Rectal smooth muscle tissue (tissue), 1 donor: ENCODE data around the gene ZNF783.

Experiments
- H3K27ac ChIP-seq: one replicate; pipeline ENCODE4 v1.7.0; 2013; ENCODE audit warnings: low read depth, low read length, inconsistent platforms
- H3K27me3 ChIP-seq: one replicate; pipeline ENCODE4 v1.7.0; 2013; ENCODE audit warnings: low read length; ENCODE audit not compliant: control insufficient read depth, insufficient read depth
- H3K36me3 ChIP-seq: one replicate; pipeline ENCODE4 v1.7.0; 2013; ENCODE audit warnings: low read length; ENCODE audit not compliant: control insufficient read depth, insufficient read depth
- H3K4me1 ChIP-seq: one replicate; pipeline ENCODE4 v1.7.0; 2013; ENCODE audit warnings: low read length; ENCODE audit not compliant: control insufficient read depth, insufficient read depth
- H3K4me3 ChIP-seq: one replicate; pipeline ENCODE4 v1.7.0; 2013; ENCODE audit warnings: low read length
- H3K9ac ChIP-seq: one replicate; pipeline ENCODE4 v1.7.0; 2013; ENCODE audit warnings: low read length

ZNF783 gene

DNA sequence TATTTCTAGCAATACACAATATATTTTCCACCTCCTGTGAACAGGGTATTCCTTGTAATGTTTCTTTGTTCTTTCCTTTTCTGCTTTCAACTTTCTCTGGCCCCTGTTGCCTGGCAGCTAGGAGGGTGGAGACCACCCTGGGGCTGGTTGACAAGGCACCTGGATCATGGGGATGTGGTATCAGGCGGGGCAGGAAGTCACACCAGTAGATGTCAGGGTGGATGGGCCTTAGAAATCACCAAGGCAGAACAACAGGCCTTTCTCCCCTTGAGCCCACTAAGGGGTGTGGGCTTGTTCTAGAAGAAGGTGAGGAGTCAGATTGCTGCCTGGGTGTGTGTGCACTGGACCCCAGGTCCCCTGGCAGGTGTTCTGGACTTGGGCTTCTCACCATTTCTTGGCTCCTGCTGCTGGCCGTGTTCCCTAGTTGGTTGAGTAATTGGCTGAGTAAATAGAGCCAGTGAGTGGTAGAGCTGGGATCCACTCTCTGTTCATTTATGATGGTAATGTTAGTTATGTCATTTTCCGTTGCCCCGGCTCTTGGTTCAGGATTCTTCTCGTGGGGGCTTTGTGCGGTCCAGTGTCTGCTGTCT, 24.9 kb downstream of the ZNF783 start:
- H3K36me3 ChIP-seq = no peaks in the 10 kb centered on the region
- no peak overlapping the region for H3K9ac ChIP-seq

GRCh38 chr7:149287622-149288021, 25.6 kb downstream of the ZNF783 start:
- H3K36me3 ChIP-seq = no peaks in the 10 kb centered on the region
- H3K4me1 ChIP-seq = peaks cover 2% of the 10 kb centered on the region
- H3K4me3 ChIP-seq = no peak overlapping the region
- H3K27ac ChIP-seq = no peak overlapping the region
- H3K9ac ChIP-seq = no peak overlapping the region
- H3K27me3 ChIP-seq = no peaks in the 10 kb centered on the region

More for the DNA sequence above, 24.9 kb downstream of the ZNF783 start:
- Histone ChIP-seq H3K27ac (no peak overlapping the region), H3K4me1 (peaks cover 2% of the 10 kb centered on the region), H3K4me3 (no peak overlapping the region), H3K27me3 (no peaks in the 10 kb centered on the region)

DNA sequence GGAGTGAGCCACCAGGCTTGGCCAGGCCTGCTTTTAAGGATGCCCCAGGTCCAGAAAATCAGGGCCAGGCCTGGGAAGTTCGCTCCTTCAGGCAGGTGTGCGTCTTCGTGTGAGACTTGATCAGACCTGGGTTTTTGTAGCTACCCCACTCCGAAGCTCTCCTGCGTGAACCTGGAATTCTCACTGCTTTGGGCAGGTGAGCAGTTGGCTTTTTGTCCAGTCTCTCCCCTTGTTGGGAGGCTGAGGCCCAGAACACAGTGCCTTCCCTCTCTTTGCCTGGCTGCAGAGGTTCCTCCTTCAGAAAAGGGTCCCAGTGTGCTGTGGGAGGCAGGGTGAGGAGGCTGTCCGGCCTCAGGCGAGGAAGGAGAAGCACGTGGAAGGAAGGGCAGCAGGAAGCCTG, 27.3 kb downstream of the ZNF783 start:
- Histone ChIP-seq H3K4me3 (no peak overlapping the region), H3K27me3 (no peaks in the 10 kb centered on the region), H3K4me1 (peaks cover 2% of the 10 kb centered on the region), H3K27ac (no peak overlapping the region), H3K36me3 (no peaks in the 10 kb centered on the region), H3K9ac (no peak overlapping the region)

DNA sequence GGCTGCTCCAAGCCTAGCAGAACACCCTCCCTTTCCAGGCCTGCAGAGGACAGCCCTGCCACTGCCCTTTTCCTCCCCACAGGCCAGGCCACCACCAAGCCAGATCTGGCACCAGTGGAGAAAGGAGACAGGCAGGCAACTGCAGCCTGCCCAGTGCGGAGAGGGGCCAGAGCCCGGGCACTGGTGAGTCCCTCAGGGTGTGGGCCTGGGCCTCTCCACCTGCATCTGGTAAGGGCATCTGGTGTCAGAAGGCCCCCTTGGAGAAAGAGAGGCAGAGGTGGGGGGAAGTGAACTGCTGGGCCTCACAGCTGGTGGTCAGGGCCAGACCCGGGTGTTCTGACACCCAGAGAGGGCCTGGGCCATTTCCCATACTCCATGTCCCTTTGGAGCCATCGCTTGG, 27.9 kb downstream of the ZNF783 start:
- Histone ChIP-seq H3K9ac (no peak overlapping the region), H3K36me3 (no peaks in the 10 kb centered on the region), H3K4me1 (peaks cover 2% of the 10 kb centered on the region), H3K4me3 (no peak overlapping the region), H3K27me3 (no peaks in the 10 kb centered on the region), H3K27ac (no peak overlapping the region)

DNA sequence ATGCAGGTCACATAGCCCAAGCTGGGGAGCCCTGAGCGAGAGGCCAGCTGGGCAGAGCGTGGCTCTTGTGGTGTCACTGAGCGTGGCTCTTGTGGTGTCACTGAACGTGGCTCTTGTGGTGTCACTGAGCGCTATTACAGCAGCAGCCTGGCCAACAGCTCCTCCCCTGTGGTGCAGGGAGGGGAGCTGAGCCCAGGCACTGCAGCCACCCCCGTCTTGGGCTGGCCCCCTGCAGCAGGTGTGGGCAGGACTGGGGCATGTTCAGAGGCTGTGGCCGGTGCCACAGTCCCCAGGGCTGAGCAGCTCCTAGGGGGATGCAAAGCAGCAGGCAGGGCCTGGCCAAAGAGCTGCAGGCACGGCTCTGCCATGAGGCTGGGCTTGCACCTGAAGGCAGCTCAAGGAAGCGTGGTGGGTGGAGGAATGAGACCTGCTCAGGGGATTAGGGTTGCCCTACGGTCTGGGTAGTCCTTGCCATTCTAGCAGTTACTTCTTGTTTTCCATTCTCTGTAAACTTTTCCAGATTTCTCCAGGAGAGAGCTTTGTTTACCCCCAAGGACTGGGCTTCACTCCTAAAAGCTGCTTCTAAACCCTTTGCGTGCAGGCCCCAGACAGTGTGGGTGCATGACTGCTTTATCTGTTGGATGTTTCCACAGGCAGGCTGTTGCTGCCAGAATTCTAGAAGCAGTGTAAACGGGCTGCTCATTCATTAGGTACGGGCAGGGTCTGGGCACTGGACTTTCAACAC, 29.2 kb downstream of the ZNF783 start:
- Histone ChIP-seq H3K27me3 (no peaks in the 10 kb centered on the region), H3K9ac (no peak overlapping the region), H3K4me1 (no peaks in the 10 kb centered on the region), H3K4me3 (no peak overlapping the region), H3K36me3 (no peaks in the 10 kb centered on the region), H3K27ac (no peak overlapping the region)

DNA sequence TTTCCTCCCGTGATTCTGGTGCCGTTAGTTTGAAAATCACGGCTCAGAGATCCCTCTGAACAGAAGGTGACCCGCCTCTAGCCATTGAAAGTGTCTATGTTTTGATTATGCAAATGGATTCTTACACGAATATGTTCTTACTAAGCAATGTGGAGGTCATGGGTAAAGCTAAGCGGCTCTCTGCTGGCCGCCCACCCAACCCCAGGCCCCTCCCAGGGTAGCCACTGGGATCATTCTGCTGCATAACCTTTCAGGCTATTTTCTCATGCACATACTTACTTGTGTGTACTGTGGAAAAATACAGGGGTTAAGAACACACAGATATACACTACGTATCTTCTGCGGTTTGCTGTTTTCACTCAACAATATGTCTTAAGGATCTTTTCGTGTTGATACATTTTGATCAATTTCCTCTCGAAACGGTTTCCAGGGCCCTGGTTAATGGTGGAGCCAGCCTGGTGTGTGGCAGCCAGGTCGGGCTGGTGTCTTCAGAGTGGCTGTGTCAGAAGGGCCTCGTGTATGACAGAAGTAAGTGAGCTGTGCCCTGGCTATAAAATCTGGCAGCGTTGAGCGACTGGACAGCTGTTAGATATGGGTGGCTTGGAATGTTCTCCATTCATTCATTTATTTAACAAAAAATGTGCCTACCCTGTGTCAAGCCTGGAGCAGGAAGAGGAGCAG, 29.9 kb downstream of the ZNF783 start:
- Histone ChIP-seq H3K36me3 (no peaks in the 10 kb centered on the region), H3K27me3 (no peaks in the 10 kb centered on the region), H3K9ac (no peak overlapping the region), H3K27ac (no peak overlapping the region), H3K4me1 (no peaks in the 10 kb centered on the region), H3K4me3 (no peak overlapping the region)

DNA sequence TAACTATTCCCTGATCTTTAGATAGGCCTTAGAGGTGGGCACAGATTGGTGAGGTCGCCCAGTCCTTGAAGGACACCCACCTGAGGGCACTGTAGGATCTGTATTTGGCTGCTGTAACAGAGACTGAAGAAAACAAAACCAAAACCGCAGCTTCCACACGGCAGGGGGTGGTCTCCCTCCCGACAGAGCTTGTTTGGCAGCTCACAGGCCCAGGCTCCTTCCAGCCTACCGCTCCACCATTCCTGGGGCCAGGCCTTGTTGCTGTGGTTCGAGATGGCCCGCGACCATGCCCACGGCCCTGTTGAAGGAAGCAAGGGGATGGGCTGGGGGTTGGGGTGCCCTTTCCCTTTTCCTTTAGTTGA, 30.4 kb downstream of the ZNF783 start:
- H3K36me3 ChIP-seq = no peaks in the 10 kb centered on the region

DNA sequence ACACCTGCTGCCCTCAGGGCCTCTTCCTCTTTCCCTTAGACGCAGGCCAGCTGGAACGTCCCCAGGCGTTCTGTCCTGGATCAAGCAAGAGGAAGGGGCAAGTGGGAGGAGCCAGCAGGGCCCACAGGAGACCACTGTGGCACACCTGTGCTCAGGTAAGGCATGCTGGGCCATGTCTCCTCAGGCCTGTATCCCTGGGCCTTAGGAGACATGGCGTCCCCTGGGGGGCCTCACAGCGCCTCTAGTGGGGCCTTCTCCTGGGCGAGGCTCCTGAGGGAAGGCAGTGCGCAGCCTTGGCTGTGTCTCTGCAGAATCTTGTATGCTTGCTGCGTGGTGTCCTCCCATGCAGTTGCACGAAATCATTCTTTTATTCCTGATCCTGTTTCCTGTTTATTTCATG, 31.3 kb downstream of the ZNF783 start:
- H3K36me3 ChIP-seq = no peaks in the 10 kb centered on the region
- H3K27me3 ChIP-seq = no peaks in the 10 kb centered on the region
- H3K4me3 ChIP-seq = no peak overlapping the region
- no peak overlapping the region for H3K9ac ChIP-seq
- no peak overlapping the region for H3K27ac ChIP-seq
- no peaks in the 10 kb centered on the region for H3K4me1 ChIP-seq

More for the DNA sequence above, 30.4 kb downstream of the ZNF783 start:
- no peaks in the 10 kb centered on the region for H3K27me3 ChIP-seq
- no peak overlapping the region for H3K4me3 ChIP-seq
- no peak overlapping the region for H3K27ac ChIP-seq
- no peaks in the 10 kb centered on the region for H3K4me1 ChIP-seq
- H3K9ac ChIP-seq = no peak overlapping the region

- no peak overlapping the region for H3K9ac ChIP-seq
- no peak overlapping the region for H3K27ac ChIP-seq
- no peak overlapping the region for H3K4me3 ChIP-seq
- H3K27me3 ChIP-seq = no peaks in the 10 kb centered on the region
- no peaks in the 10 kb centered on the region for H3K4me1 ChIP-seq
- H3K36me3 ChIP-seq = no peaks in the 10 kb centered on the region
These were observed 32.1 kb downstream of the ZNF783 start for GRCh38 chr7:149293946-149294633.

- no peaks in the 10 kb centered on the region for H3K27me3 ChIP-seq
- no peak overlapping the region for H3K4me3 ChIP-seq
- no peaks in the 10 kb centered on the region for H3K36me3 ChIP-seq
- H3K27ac ChIP-seq = no peak overlapping the region
- no peaks in the 10 kb centered on the region for H3K4me1 ChIP-seq
- no peak overlapping the region for H3K9ac ChIP-seq
These were observed 32.9 kb downstream of the ZNF783 start for GRCh38 chr7:149294634-149295480.

DNA sequence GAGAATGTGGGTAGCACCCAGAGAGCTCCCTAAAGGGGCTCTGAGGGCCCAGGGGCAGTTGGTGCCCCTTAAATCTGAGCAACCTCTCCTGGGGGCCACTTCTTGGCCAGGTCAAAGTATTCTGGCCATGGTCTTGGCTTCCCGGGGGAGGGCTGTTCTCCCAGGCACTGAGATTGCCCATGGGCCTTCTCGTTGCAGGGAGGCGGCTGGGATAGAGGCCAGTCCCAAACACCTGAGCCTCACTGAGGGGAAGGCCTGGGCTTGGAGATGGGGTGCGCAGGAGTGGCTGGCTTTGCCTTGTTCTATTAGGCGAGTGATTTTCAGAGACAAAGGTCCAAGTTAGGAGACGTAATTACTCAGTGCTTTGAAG, 33.5 kb downstream of the ZNF783 start:
- no peak overlapping the region for H3K27ac ChIP-seq

GRCh38 chr7:149296368-149296767, 34.4 kb downstream of the ZNF783 start:
- Histone ChIP-seq H3K27ac (no peak overlapping the region), H3K36me3 (no peaks in the 10 kb centered on the region), H3K27me3 (no peaks in the 10 kb centered on the region), H3K4me1 (no peaks in the 10 kb centered on the region), H3K9ac (no peak overlapping the region), H3K4me3 (no peak overlapping the region)

More for the DNA sequence above, 33.5 kb downstream of the ZNF783 start:
- Histone ChIP-seq H3K4me3 (no peak overlapping the region), H3K36me3 (no peaks in the 10 kb centered on the region), H3K27me3 (no peaks in the 10 kb centered on the region), H3K4me1 (no peaks in the 10 kb centered on the region), H3K9ac (no peak overlapping the region)
